ENCODE measurements around the gene KIR3DL1. TPM values are rescaled to one million over a fixed set of nuclear protein-coding genes. Genes with fewer than 3 reads are reported as not detected.

The KIR3DL1 gene
- total and polyA plus RNA-seq, 2 experiments from 2014 or later = not detected

- H3K27me3 Mint-ChIP-seq (ENCODE audit: insufficient read depth, low read depth, poor library complexity) = peaks cover 6% of the 10 kb centered on the region
- ATAC-seq (no peak), DNase-seq (ENCODE audit: low spot score) (no peak)
- no peak overlapping the region for H3K4me2 ChIP-seq
- H3K27ac ChIP-seq (ENCODE audit: low read depth) = no peak overlapping the region
- no peaks in the 10 kb centered on the region for H3K4me1 Mint-ChIP-seq
- no peaks in the 10 kb centered on the region for H3K79me2 ChIP-seq (replicated peaks; ENCODE audit: insufficient read depth)
- H3K36me3 Mint-ChIP-seq (ENCODE audit: low read depth) = peaks cover 60% of the 10 kb centered on the region
- H2AFZ ChIP-seq = no peak overlapping the region
- no peaks in the 10 kb centered on the region for H3K9me2 ChIP-seq (ENCODE audit: insufficient read depth)
- H3K9me3 Mint-ChIP-seq = peaks cover 94% of the 10 kb centered on the region
- TF ChIP-seq CREB1 (CRISPR knock-in tag; IDR thresholded peaks at IDR 0.05; ENCODE audit: low read depth) = no peak
- TF ChIP-seq EZH2phosphoT487 (IDR thresholded peaks at IDR 0.05; ENCODE audit: unreplicated experiment) = no peak
- TF ChIP-seq REST (IDR thresholded peaks at IDR 0.05; ENCODE audit: unreplicated experiment) = no peak
- no peak for TF ChIP-seq ZNF331 (CRISPR knock-in tag; IDR thresholded peaks at IDR 0.05; ENCODE audit: low read depth)
- H3K36me3 ChIP-seq (ENCODE audit: insufficient read depth) = no peaks in the 10 kb centered on the region
- no peaks in the 10 kb centered on the region for H3K27me3 ChIP-seq (ENCODE audit: insufficient read depth)
- no peaks in the 10 kb centered on the region for H3K4me1 ChIP-seq (ENCODE audit: insufficient read depth)
- H3K4me3 ChIP-seq = no peak overlapping the region
- no peaks in the 10 kb centered on the region for H3F3A ChIP-seq (replicated peaks; ENCODE audit: low read depth)
- H4K20me1 ChIP-seq (replicated peaks; ENCODE audit: insufficient read depth) = no peaks in the 10 kb centered on the region
- no peak overlapping the region for H3K27ac Mint-ChIP-seq
- H3K4me3 Mint-ChIP-seq = no peak overlapping the region
Measured at GRCh38 chr19:54805665-54806515, 10.4 kb upstream of the KIR3DL1 start.

GRCh38 chr19:54806516-54806838 is 9.8 kb upstream of the KIR3DL1 start:
- H3K27ac ChIP-seq (ENCODE audit: low read depth) = no peak overlapping the region
- no peaks in the 10 kb centered on the region for H3K36me3 ChIP-seq (ENCODE audit: insufficient read depth)
- H3K4me1 Mint-ChIP-seq = no peaks in the 10 kb centered on the region
- DNase-seq (ENCODE audit: low spot score) (no peak), ATAC-seq (no peak)
- no peak overlapping the region for H3K4me3 Mint-ChIP-seq
- no peaks in the 10 kb centered on the region for H3K79me2 ChIP-seq (replicated peaks; ENCODE audit: insufficient read depth)
- no peaks in the 10 kb centered on the region for H4K20me1 ChIP-seq (replicated peaks; ENCODE audit: insufficient read depth)
- H3F3A ChIP-seq (replicated peaks; ENCODE audit: low read depth) = no peaks in the 10 kb centered on the region
- peaks cover 99% of the 10 kb centered on the region for H3K9me3 Mint-ChIP-seq
- H2AFZ ChIP-seq = no peak overlapping the region
- H3K36me3 Mint-ChIP-seq (ENCODE audit: low read depth) = peaks cover 58% of the 10 kb centered on the region
- H3K4me2 ChIP-seq = no peak overlapping the region
- no peaks in the 10 kb centered on the region for H3K4me1 ChIP-seq (ENCODE audit: insufficient read depth)
- H3K4me3 ChIP-seq = no peak overlapping the region
- H3K27me3 ChIP-seq (ENCODE audit: insufficient read depth) = no peaks in the 10 kb centered on the region
- no peaks in the 10 kb centered on the region for H3K9me2 ChIP-seq (ENCODE audit: insufficient read depth)
- no peak overlapping the region for H3K27ac Mint-ChIP-seq
- H3K27me3 Mint-ChIP-seq (ENCODE audit: insufficient read depth, low read depth, poor library complexity) = peaks cover 6% of the 10 kb centered on the region
- TF ChIP-seq EZH2phosphoT487 (IDR thresholded peaks at IDR 0.05; ENCODE audit: unreplicated experiment) = no peak
- TF ChIP-seq EZH2 (IDR thresholded peaks at IDR 0.05; ENCODE audit: low read depth, unreplicated experiment) = no peak
- TF ChIP-seq, protein P1, sequence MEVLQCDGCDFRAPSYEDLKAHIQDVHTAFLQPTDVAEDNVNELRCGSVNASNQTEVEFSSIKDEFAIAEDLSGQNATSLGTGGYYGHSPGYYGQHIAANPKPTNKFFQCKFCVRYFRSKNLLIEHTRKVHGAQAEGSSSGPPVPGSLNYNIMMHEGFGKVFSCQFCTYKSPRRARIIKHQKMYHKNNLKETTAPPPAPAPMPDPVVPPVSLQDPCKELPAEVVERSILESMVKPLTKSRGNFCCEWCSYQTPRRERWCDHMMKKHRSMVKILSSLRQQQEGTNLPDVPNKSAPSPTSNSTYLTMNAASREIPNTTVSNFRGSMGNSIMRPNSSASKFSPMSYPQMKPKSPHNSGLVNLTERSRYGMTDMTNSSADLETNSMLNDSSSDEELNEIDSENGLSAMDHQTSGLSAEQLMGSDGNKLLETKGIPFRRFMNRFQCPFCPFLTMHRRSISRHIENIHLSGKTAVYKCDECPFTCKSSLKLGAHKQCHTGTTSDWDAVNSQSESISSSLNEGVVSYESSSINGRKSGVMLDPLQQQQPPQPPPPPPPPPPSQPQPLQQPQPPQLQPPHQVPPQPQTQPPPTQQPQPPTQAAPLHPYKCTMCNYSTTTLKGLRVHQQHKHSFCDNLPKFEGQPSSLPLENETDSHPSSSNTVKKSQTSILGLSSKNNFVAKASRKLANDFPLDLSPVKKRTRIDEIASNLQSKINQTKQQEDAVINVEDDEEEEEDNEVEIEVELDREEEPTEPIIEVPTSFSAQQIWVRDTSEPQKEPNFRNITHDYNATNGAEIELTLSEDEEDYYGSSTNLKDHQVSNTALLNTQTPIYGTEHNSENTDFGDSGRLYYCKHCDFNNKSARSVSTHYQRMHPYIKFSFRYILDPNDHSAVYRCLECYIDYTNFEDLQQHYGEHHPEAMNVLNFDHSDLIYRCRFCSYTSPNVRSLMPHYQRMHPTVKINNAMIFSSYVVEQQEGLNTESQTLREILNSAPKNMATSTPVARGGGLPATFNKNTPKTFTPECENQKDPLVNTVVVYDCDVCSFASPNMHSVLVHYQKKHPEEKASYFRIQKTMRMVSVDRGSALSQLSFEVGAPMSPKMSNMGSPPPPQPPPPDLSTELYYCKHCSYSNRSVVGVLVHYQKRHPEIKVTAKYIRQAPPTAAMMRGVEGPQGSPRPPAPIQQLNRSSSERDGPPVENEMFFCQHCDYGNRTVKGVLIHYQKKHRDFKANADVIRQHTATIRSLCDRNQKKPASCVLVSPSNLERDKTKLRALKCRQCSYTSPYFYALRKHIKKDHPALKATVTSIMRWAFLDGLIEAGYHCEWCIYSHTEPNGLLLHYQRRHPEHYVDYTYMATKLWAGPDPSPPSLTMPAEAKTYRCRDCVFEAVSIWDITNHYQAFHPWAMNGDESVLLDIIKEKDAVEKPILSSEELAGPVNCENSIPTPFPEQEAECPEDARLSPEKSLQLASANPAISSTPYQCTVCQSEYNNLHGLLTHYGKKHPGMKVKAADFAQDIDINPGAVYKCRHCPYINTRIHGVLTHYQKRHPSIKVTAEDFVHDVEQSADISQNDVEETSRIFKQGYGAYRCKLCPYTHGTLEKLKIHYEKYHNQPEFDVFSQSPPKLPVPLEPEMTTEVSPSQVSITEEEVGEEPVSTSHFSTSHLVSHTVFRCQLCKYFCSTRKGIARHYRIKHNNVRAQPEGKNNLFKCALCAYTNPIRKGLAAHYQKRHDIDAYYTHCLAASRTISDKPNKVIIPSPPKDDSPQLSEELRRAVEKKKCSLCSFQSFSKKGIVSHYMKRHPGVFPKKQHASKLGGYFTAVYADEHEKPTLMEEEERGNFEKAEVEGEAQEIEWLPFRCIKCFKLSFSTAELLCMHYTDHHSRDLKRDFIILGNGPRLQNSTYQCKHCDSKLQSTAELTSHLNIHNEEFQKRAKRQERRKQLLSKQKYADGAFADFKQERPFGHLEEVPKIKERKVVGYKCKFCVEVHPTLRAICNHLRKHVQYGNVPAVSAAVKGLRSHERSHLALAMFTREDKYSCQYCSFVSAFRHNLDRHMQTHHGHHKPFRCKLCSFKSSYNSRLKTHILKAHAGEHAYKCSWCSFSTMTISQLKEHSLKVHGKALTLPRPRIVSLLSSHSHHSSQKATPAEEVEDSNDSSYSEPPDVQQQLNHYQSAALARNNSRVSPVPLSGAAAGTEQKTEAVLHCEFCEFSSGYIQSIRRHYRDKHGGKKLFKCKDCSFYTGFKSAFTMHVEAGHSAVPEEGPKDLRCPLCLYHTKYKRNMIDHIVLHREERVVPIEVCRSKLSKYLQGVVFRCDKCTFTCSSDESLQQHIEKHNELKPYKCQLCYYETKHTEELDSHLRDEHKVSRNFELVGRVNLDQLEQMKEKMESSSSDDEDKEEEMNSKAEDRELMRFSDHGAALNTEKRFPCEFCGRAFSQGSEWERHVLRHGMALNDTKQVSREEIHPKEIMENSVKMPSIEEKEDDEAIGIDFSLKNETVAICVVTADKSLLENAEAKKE (CRISPR knock-in tag; IDR thresholded peaks at IDR 0.05) = no peak
- TF ChIP-seq NANOG (IDR thresholded peaks at IDR 0.05; ENCODE audit: borderline replicate concordance) = no peak
- no peak for TF ChIP-seq STAT1 (IDR thresholded peaks at IDR 0.05; ENCODE audit: unreplicated experiment)
- TF ChIP-seq JUNB (IDR thresholded peaks at IDR 0.05; ENCODE audit: unreplicated experiment) = no peak
- no peak for TF ChIP-seq ZNF114 (CRISPR knock-in tag; IDR thresholded peaks at IDR 0.05)
